Suprapubic skin (tissue), 4 donors: ENCODE data around the gene BICC1. TPM values are rescaled to one million over a fixed set of nuclear protein-coding genes. Genes with fewer than 3 reads are reported as not detected.

Experiments used
- DNase-seq, 2 donors: peaks; one replicate each; pipeline ENCODE4 v3.0.0-alpha.2; 2019; ENCODE audit warnings: low spot score in 2 of 2
- H3K27ac ChIP-seq: fragments of 200-600 bp; sonication (generic); one replicate; pipeline ENCODE4 v1.5.1; 2019
- H3K27me3 ChIP-seq: fragments of 200-600 bp; sonication (generic); one replicate; pipeline ENCODE4 v1.5.1; 2019
- H3K36me3 ChIP-seq: fragments of 200-600 bp; sonication (generic); one replicate; pipeline ENCODE4 v1.5.1; 2019
- H3K4me1 ChIP-seq: fragments of 200-600 bp; sonication (generic); one replicate; pipeline ENCODE4 v1.5.1; 2019
- H3K4me3 ChIP-seq: fragments of 200-600 bp; sonication (generic); one replicate; pipeline ENCODE4 v1.5.1; 2019; ENCODE audit warnings: mild to moderate bottlenecking
- H3K9me3 ChIP-seq: fragments of 200-600 bp; sonication (generic); one replicate; pipeline ENCODE4 v1.5.1; 2019
- CTCF ChIP-seq, 2 donors: fragments of 200-600 bp in 1 of 2; fragments of 450-650 bp in 1 of 2; sonication (generic) in 1 of 2; IDR thresholded peaks; one replicate each; pipeline ENCODE4 v1.5.1; 2016 to 2019; ENCODE audit warnings: antibody characterized with exemption in 2 of 2, mild to moderate bottlenecking in 1 of 2, moderate library complexity in 1 of 2
- EP300 ChIP-seq: sonication (generic); formaldehyde crosslinking; IDR thresholded peaks from one replicate; pipeline ENCODE4 v1.6.1; 2017; ENCODE audit warnings: antibody characterized with exemption
- POLR2A ChIP-seq, 2 donors: fragments of 450-650 bp; IDR thresholded peaks; one replicate each; pipeline ENCODE4 v1.6.1; 2017; ENCODE audit warnings: antibody characterized with exemption in 2 of 2, mild to moderate bottlenecking in 2 of 2, moderate library complexity in 2 of 2
- POLR2AphosphoS5 ChIP-seq, 3 donors: sonication (generic); formaldehyde crosslinking; IDR thresholded peaks; one replicate each; pipeline ENCODE4 v1.6.1; 2017; ENCODE audit warnings: antibody characterized with exemption in 3 of 3
- WGBS: methylation state at CpG from one replicate; pipeline ENCODE4 v1.1.5; 2018; 5-methylcytosine and 5-hydroxymethylcytosine counted together
- total RNA-seq, 4 donors: library from RNA; depleted of rRNA; stranded (reverse); fragments of >200 nt; gene quantifications; one replicate each; pipeline ENCODE4 v1.1.0, GENCODE V29; 2016

BICC1 gene
- total RNA-seq, 4 donors from 2014 or later: 2.4 to 6.9 (median 3.5) TPM

DNA sequence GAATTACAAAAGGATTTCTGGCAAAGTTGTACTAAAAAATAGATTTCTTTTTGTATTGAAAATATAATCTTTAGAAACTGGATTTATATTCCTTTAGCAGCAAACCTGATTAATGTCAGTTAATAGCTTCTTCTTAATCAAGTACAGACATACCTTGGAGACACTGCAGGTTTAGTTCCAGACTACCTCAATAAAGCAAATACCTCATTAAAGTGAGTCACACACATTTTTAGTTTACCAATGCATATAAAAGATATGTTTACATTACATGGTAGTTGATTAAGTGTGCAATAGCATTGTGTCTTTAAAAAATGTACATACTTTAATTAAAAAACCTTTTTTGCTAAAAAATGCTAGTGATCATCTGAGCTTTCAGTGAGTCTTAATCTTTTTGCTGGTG is 215.0 kb downstream of the BICC1 start:
- peaks cover 20% of the 10 kb centered on the region for H3K4me1 ChIP-seq
- H3K27ac ChIP-seq: no peak overlapping the region
- no peaks in the 10 kb centered on the region for H3K27me3 ChIP-seq
- H3K9me3 ChIP-seq: peaks cover 8% of the 10 kb centered on the region
- no peaks in the 10 kb centered on the region for H3K36me3 ChIP-seq
- no peak overlapping the region for H3K4me3 ChIP-seq
- DNase-seq: no peak
- no peak for TF ChIP-seq POLR2A (IDR thresholded peaks at IDR 0.05)
- no peak for TF ChIP-seq POLR2AphosphoS5 (IDR thresholded peaks at IDR 0.05)
- no peak for TF ChIP-seq EP300
- no peak for TF ChIP-seq CTCF (IDR thresholded peaks at IDR 0.05)

- no peak for TF ChIP-seq CTCF (IDR thresholded peaks at IDR 0.05)
- TF ChIP-seq EP300: no peak
- no peak for TF ChIP-seq POLR2AphosphoS5 (IDR thresholded peaks at IDR 0.05)
- no peak for TF ChIP-seq POLR2A (IDR thresholded peaks at IDR 0.05)
- DNase-seq: no peak
- no peak overlapping the region for H3K4me3 ChIP-seq
- no peak overlapping the region for H3K27ac ChIP-seq
- 93% methylated on average over 3 of the region's 3 CpGs for WGBS
- peaks cover 6% of the 10 kb centered on the region for H3K4me1 ChIP-seq
- no peaks in the 10 kb centered on the region for H3K36me3 ChIP-seq
- H3K9me3 ChIP-seq: peaks cover 8% of the 10 kb centered on the region
- no peaks in the 10 kb centered on the region for H3K27me3 ChIP-seq
Observed at GRCh38 chr10:58731276-58731675, 218.6 kb downstream of the BICC1 start.

DNA sequence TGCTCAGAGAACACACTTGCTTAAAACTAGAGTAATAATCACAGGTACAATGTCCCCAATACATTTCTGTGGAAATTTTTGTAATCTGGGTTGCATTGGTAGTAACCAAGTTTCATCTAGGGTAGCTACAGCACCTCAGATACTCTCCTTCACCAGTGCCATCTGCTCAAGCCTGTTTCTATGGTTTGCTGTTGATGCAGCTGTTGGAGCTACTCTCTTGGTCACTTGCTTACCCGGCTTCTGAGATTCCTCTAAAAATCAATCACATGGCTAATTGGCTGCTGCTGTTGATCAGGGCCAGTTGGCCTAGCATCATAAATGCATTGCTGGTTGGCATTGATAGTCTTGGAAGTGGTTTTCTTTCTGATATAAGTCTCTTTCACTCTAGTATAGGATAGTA is 220.8 kb downstream of the BICC1 start:
- Histone ChIP-seq H3K27me3 (no peaks in the 10 kb centered on the region), H3K36me3 (no peaks in the 10 kb centered on the region), H3K4me3 (no peak overlapping the region), H3K9me3 (peaks cover 8% of the 10 kb centered on the region), H3K4me1 (peaks cover 6% of the 10 kb centered on the region), H3K27ac (no peak overlapping the region)
- TF ChIP-seq POLR2A (IDR thresholded peaks at IDR 0.05): no peak
- TF ChIP-seq EP300: no peak
- no peak for TF ChIP-seq CTCF (IDR thresholded peaks at IDR 0.05)
- no peak for TF ChIP-seq POLR2AphosphoS5 (IDR thresholded peaks at IDR 0.05)
- WGBS: 85% methylated on average over 1 of the region's 1 CpG
- no peak for DNase-seq

- 64% methylated on average over 5 of the region's 5 CpGs for WGBS
- Histone ChIP-seq H3K4me3 (no peak overlapping the region), H3K27ac (no peak overlapping the region), H3K4me1 (peaks cover 6% of the 10 kb centered on the region), H3K36me3 (no peaks in the 10 kb centered on the region), H3K27me3 (no peaks in the 10 kb centered on the region), H3K9me3 (peaks cover 8% of the 10 kb centered on the region)
- TF ChIP-seq CTCF (IDR thresholded peaks at IDR 0.05) (no peak), POLR2A (IDR thresholded peaks at IDR 0.05) (no peak), POLR2AphosphoS5 (IDR thresholded peaks at IDR 0.05) (no peak), EP300 (no peak)
- no peak for DNase-seq
Observed at GRCh38 chr10:58734116-58734515, 221.4 kb downstream of the BICC1 start.

DNA sequence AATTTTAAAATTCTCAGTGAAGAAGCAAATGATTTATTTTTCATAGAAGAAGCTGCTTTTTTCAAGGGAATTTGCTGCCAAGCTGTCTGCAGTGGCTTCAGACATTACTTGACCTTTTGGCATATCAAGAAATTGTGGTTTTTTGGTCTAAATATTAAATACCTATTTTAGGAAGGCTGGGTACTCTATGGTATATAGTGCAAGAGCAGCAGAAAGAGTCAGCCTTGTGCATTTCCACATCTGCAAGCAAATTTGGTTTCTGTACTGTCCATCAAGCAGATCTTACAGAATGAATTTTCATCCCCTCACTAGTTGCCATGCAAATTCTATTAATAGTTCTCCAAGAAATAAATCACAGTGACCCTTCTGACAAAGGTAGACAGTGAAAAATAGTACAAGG is 222.0 kb downstream of the BICC1 start:
- no peak for DNase-seq
- Histone ChIP-seq H3K27ac (no peak overlapping the region), H3K27me3 (no peaks in the 10 kb centered on the region), H3K4me3 (no peak overlapping the region), H3K9me3 (peaks cover 8% of the 10 kb centered on the region), H3K36me3 (no peaks in the 10 kb centered on the region), H3K4me1 (peaks cover 6% of the 10 kb centered on the region)
- TF ChIP-seq POLR2AphosphoS5 (IDR thresholded peaks at IDR 0.05) (no peak), EP300 (no peak), POLR2A (IDR thresholded peaks at IDR 0.05) (no peak), CTCF (IDR thresholded peaks at IDR 0.05) (no peak)
